Osteocyte (in vitro differentiated cells): ENCODE results near the gene TMA7. TPM values are rescaled to one million over a fixed set of nuclear protein-coding genes. Genes with fewer than 3 reads are reported as not detected.
A peak's percentile ranks its signal among the peaks of the same experiment; 100 is the strongest.

Experiments
- DNase-seq: peaks from one replicate; pipeline ENCODE4 v3.0.0; 2021; ENCODE audit warnings: mixed read lengths; ENCODE audit not compliant: unreplicated experiment; ENCODE audit errors: extremely low spot score
- H3K27ac Mint-ChIP-seq: one replicate; pipeline ENCODE4 v1.8.0; 2021; ENCODE audit warnings: mild to moderate bottlenecking, mixed read lengths; ENCODE audit not compliant: unreplicated experiment
- H3K27me3 Mint-ChIP-seq: one replicate; pipeline ENCODE4 v1.8.0; 2021; ENCODE audit warnings: mixed read lengths; ENCODE audit not compliant: unreplicated experiment
- H3K36me3 Mint-ChIP-seq: one replicate; pipeline ENCODE4 v1.8.0; 2021; ENCODE audit warnings: mixed read lengths; ENCODE audit not compliant: unreplicated experiment
- H3K4me1 Mint-ChIP-seq: one replicate; pipeline ENCODE4 v1.8.0; 2021; ENCODE audit warnings: mixed read lengths; ENCODE audit not compliant: unreplicated experiment
- H3K4me3 Mint-ChIP-seq: one replicate; pipeline ENCODE4 v1.8.0; 2021; ENCODE audit warnings: mild to moderate bottlenecking, moderate library complexity, mixed read lengths; ENCODE audit not compliant: unreplicated experiment
- H3K9me3 Mint-ChIP-seq: one replicate; pipeline ENCODE4 v1.8.0; 2021; ENCODE audit warnings: mixed read lengths; ENCODE audit not compliant: unreplicated experiment
- total RNA-seq: library from RNA; stranded (reverse); gene quantifications from 2 replicates; pipeline ENCODE4 v1.2.1, GENCODE V29; 2021
- TF ChIP-seq, protein P1 (sequence below): fragments of 200-600 bp; sonication (generic); IDR thresholded peaks from 2 replicates; pipeline ENCODE4 v1.5.0; 2021; ENCODE audit warnings: antibody characterized with exemption, mild to moderate bottlenecking, moderate library complexity

Gene TMA7
- total RNA-seq, 1 donor from 2014 or later, result 198 TPM

DNA sequence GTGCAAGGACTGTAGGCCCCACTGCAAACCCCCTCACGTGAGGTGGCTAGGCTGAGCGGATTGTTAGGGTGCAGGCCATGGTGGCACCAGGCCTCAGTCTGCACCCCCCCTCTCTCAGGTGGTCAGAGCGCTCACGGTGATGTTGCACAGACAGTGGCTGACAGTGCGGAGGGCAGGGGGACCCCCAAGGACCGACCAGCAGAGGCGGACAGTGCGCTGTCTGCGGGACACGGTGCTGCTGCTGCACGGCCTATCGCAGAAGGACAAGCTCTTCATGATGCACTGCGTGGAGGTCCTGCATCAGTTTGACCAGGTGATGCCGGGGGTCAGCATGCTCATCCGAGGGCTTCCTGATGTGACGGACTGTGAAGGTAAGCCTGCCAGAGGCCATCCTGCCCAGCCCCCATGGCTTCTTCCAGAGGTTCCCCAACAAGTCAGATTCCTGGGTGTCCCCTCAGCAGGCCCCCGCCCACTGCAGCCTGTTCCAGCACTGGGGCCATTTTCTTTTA lies 24.7 kb downstream of the TMA7 start:
- peaks cover 26% of the 10 kb centered on the region for H3K4me1 Mint-ChIP-seq

DNA sequence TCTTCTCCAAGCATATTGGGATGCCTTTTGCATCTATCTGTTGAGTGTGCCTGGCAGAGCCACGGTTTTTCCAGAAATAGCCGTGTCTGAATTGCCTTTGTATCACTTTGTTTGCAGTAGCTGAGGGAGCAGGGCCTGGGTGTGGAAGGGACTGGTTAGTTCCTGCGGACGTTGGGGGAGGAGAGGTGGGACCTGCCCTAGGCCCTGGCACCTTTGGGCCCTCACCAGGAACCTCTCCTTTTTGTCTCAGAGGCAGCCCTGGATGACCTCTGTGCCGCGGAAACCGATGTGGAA lies 25.1 kb downstream of the TMA7 start:
- Mint-ChIP-seq H3K27ac (peak overlapping the region; percentile 100), H3K4me1 (peaks cover 29% of the 10 kb centered on the region), H3K36me3 (peaks cover 11% of the 10 kb centered on the region), H3K9me3 (no peaks in the 10 kb centered on the region), H3K27me3 (no peaks in the 10 kb centered on the region), H3K4me3 (no peak overlapping the region)
- TF ChIP-seq, protein P1, sequence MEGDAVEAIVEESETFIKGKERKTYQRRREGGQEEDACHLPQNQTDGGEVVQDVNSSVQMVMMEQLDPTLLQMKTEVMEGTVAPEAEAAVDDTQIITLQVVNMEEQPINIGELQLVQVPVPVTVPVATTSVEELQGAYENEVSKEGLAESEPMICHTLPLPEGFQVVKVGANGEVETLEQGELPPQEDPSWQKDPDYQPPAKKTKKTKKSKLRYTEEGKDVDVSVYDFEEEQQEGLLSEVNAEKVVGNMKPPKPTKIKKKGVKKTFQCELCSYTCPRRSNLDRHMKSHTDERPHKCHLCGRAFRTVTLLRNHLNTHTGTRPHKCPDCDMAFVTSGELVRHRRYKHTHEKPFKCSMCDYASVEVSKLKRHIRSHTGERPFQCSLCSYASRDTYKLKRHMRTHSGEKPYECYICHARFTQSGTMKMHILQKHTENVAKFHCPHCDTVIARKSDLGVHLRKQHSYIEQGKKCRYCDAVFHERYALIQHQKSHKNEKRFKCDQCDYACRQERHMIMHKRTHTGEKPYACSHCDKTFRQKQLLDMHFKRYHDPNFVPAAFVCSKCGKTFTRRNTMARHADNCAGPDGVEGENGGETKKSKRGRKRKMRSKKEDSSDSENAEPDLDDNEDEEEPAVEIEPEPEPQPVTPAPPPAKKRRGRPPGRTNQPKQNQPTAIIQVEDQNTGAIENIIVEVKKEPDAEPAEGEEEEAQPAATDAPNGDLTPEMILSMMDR, result no peak
- no peak for DNase-seq

More for the DNA sequence above, 24.7 kb downstream of the TMA7 start:
- Mint-ChIP-seq H3K27ac (peak overlapping the region; percentile 100), H3K4me3 (no peak overlapping the region), H3K27me3 (no peaks in the 10 kb centered on the region), H3K9me3 (no peaks in the 10 kb centered on the region), H3K36me3 (peaks cover 14% of the 10 kb centered on the region)
- no peak for DNase-seq
- TF ChIP-seq, protein P1, result no peak

DNA sequence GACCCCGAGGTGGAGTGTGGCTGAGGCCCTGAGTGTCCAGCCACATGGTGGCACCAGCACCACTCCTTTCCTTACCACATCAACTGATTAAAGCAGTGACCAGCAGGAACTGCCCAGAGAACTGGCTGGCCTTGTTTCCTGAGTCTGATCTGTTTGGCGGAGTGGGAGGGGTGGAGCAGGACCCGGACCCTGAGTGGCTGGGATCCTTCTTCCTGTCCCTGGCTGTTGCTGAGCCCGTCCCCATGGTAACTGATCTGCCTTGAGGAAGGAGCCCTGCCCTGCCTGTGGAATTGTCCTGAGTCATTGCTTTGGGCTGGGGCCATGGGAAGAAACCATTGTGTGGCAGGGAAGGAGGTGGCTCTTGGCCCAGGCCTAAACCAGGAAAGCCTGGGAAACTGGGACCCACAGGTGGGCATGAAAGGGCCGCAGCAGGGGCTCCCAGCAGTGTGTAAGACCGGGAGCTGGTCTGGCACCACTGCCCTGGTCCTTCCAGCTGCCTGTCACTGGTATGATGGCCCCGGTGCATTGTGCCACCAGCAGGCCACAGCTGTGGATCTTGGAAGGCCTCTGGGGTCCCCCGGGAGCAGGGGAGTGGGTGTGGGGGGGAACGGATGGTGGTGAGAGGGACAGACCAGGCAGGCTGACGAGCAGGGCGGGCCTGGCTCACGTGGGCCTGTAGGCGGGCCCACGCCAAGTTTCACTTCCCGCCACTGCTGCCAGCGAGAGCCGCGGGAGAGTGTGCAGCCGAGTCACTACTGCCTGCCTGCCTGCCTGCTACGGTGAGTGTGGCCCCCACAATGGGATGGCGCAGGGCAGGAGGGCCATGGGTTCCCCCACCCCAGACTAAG lies 25.7 kb downstream of the TMA7 start:
- peaks cover 32% of the 10 kb centered on the region for H3K4me1 Mint-ChIP-seq

DNA sequence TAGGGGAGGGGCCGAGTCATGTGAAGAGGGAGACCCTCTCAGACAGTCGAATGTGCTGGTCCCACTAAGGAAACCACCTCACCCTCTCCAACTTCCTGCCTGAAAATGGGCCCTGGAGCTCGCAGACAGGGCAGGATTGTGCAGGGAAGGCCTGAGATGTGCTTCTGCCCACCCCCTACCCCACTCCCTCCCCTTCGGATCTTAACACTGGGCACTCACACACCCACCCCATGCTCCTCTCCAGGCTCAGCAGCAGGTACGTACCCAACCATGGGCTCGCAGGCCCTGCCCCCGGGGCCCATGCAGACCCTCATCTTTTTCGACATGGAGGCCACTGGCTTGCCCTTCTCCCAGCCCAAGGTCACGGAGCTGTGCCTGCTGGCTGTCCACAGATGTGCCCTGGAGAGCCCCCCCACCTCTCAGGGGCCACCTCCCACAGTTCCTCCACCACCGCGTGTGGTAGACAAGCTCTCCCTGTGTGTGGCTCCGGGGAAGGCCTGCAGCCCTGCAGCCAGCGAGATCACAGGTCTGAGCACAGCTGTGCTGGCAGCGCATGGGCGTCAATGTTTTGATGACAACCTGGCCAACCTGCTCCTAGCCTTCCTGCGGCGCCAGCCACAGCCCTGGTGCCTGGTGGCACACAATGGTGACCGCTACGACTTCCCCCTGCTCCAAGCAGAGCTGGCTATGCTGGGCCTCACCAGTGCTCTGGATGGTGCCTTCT lies 26.5 kb downstream of the TMA7 start:
- peak overlapping the region; percentile 70 for H3K4me3 Mint-ChIP-seq
- TF ChIP-seq, protein P1, result no peak
- peaks cover 33% of the 10 kb centered on the region for H3K4me1 Mint-ChIP-seq
- H3K27ac Mint-ChIP-seq, result peak overlapping the region; percentile 100
- DNase-seq, result no peak
- peaks cover 10% of the 10 kb centered on the region for H3K36me3 Mint-ChIP-seq
- H3K27me3 Mint-ChIP-seq, result no peaks in the 10 kb centered on the region
- H3K9me3 Mint-ChIP-seq, result no peaks in the 10 kb centered on the region

More for the DNA sequence above, 25.7 kb downstream of the TMA7 start:
- H3K9me3 Mint-ChIP-seq, result no peaks in the 10 kb centered on the region
- DNase-seq, result peak; percentile 99
- peak overlapping the region; percentile 70 for H3K4me3 Mint-ChIP-seq
- H3K36me3 Mint-ChIP-seq, result peaks cover 10% of the 10 kb centered on the region
- TF ChIP-seq, protein P1, result peak; percentile 87
- no peaks in the 10 kb centered on the region for H3K27me3 Mint-ChIP-seq
- H3K27ac Mint-ChIP-seq, result peak overlapping the region; percentile 100

DNA sequence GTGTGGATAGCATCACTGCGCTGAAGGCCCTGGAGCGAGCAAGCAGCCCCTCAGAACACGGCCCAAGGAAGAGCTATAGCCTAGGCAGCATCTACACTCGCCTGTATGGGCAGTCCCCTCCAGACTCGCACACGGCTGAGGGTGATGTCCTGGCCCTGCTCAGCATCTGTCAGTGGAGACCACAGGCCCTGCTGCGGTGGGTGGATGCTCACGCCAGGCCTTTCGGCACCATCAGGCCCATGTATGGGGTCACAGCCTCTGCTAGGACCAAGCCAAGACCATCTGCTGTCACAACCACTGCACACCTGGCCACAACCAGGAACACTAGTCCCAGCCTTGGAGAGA lies 27.0 kb downstream of the TMA7 start:
- H3K36me3 Mint-ChIP-seq, result peaks cover 10% of the 10 kb centered on the region
- H3K9me3 Mint-ChIP-seq, result no peaks in the 10 kb centered on the region
- peak overlapping the region; percentile 100 for H3K27ac Mint-ChIP-seq
- peak overlapping the region; percentile 70 for H3K4me3 Mint-ChIP-seq
- no peaks in the 10 kb centered on the region for H3K27me3 Mint-ChIP-seq
- no peak for DNase-seq
- peaks cover 37% of the 10 kb centered on the region for H3K4me1 Mint-ChIP-seq
- TF ChIP-seq, protein P1, result no peak
